Activated CD4-positive, alpha-beta memory T cell treated with anti-CD3 and anti-CD28 coated beads, Interleukin-2, amount 10 ng/mL, durations not matched to agents 7 days and 5 days (primary cell): Measurements from ENCODE around the gene BCL2L12. TPM values are rescaled to one million over a fixed set of nuclear protein-coding genes. Genes with fewer than 3 reads are reported as not detected.
"Not testable (repeated sequence)": the region's sequence is repeated elsewhere in the genome, so short reads cannot be mapped to it uniquely, and the experiment has no call there.

ENCODE experiments used
- CTCF ChIA-PET: fragments of 350-600 bp; sonication (Branson Sonifier 250); formaldehyde crosslinking; loops from one replicate; lab custom pipeline; 2021; ENCODE audit warnings: antibody characterized with exemption, inconsistent platforms; lab: Charles Lee
- POLR2A ChIA-PET: fragments of 350-600 bp; sonication (Branson Sonifier 250); formaldehyde crosslinking; loops from one replicate; lab custom pipeline; 2021; ENCODE audit warnings: antibody characterized with exemption; lab: Charles Lee
- DNase-seq: peaks from one replicate; pipeline ENCODE4 v3.0.0-alpha.2; 2020
- H3K27ac Mint-ChIP-seq: one replicate; pipeline ENCODE4 v1.8.0; 2021; ENCODE audit warnings: mild to moderate bottlenecking, mixed read lengths
- H3K27me3 Mint-ChIP-seq: one replicate; pipeline ENCODE4 v1.8.0; 2021; ENCODE audit warnings: mixed read lengths
- H3K36me3 Mint-ChIP-seq: one replicate; pipeline ENCODE4 v1.8.0; 2021; ENCODE audit warnings: low read depth, mixed read lengths
- H3K4me1 Mint-ChIP-seq: one replicate; pipeline ENCODE4 v1.8.0; 2021; ENCODE audit warnings: mixed read lengths
- H3K4me3 Mint-ChIP-seq: one replicate; pipeline ENCODE4 v1.8.0; 2021; ENCODE audit warnings: mild to moderate bottlenecking, mixed read lengths
- H3K9me3 Mint-ChIP-seq: one replicate; pipeline ENCODE4 v1.8.0; 2021; ENCODE audit warnings: mixed read lengths
- total RNA-seq, 2 experiments: library from RNA; stranded (reverse); gene quantifications; one replicate each; pipeline ENCODE4 v1.2.3, GENCODE V29; 2021

BCL2L12 gene
- total RNA-seq: 10 to 100 TPM; 71.2 to 74.3 TPM

- POLR2A ChIA-PET: interaction anchor here (0.6 to 7.5 kb wide), 14 partner anchors 8 to 274 kb away, joined by 3 to 91 read pairs (median 4); partner anchors contain the start of genes AKT1S1, NOSIP, PRMT1 and PRR12
- H3K36me3 Mint-ChIP-seq: peaks cover 38% of the 10 kb centered on the region
Observed at GRCh38 chr19:49665351-49666119, at the start of gene BCL2L12, which contains the start of gene IRF3. Gene BCL2L12, plus strand, starts transcription at chr19:49665933. Its CDS starts 760 bp downstream, at chr19:49666693. Gene IRF3, minus strand, starts transcription at chr19:49665857. Its CDS starts 1,019 bp downstream, at chr19:49664838.

DNA sequence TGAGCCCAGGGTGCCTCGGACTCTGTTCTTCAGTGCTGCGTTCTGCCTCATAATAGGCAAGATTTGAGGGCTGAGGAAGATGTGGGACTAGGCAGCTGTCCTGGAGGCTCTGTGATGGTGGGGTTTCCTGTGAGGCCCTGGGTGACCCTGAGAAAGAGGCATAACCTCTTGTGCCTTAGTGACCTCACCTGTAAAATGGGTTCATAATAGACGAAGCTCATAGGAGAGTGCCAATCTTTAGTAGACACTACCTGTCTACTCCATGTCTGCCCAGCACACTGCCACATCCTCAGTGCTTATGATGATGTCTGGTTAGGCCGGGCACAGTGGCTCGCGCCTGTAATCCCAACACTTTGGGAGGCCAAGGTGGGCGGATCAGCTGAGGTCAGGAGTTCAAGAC is 49.2 kb upstream of the BCL2L12 start:
- no peak overlapping the region for H3K27ac Mint-ChIP-seq
- CTCF ChIA-PET: interaction anchor here (0.6 kb wide), 1 partner anchor 14 kb away, joined by 3 read pairs; no protein-coding TSS in a partner anchor
- POLR2A ChIA-PET: interaction anchor here (0.7 kb wide), 1 partner anchor 22 kb away, joined by 3 read pairs; no protein-coding TSS in a partner anchor
- no peaks in the 10 kb centered on the region for H3K27me3 Mint-ChIP-seq
- H3K4me3 Mint-ChIP-seq: no peak overlapping the region
- H3K9me3 Mint-ChIP-seq: no peaks in the 10 kb centered on the region
- peaks cover 62% of the 10 kb centered on the region for H3K36me3 Mint-ChIP-seq
- DNase-seq: no peak
- peaks cover 17% of the 10 kb centered on the region for H3K4me1 Mint-ChIP-seq

More at GRCh38 chr19:49665351-49666119, at the start of gene BCL2L12, which contains the start of gene IRF3:
- DNase-seq: peak; percentile 99
- Mint-ChIP-seq H3K27me3 (no peaks in the 10 kb centered on the region), H3K4me3 (peak within 1 kb of the TSS; percentile 96), H3K4me1 (peaks cover 38% of the 10 kb centered on the region), H3K9me3 (no peaks in the 10 kb centered on the region), H3K27ac (peak within 1 kb of the TSS; percentile 93)
- CTCF ChIA-PET: interaction anchor here (0.7 to 2.7 kb wide), 3 partner anchors 11 to 96 kb away, joined by 3 to 26 read pairs (median 6); partner anchors contain the start of gene PRMT1

- ChIA-PET CTCF (no interaction called here), POLR2A (interaction anchor here (0.7 kb wide), 1 partner anchor 22 kb away, joined by 3 read pairs; no protein-coding TSS in a partner anchor)
- Mint-ChIP-seq H3K27me3 (no peaks in the 10 kb centered on the region), H3K9me3 (no peaks in the 10 kb centered on the region), H3K27ac (no peak overlapping the region), H3K4me1 (peaks cover 17% of the 10 kb centered on the region), H3K36me3 (peaks cover 67% of the 10 kb centered on the region), H3K4me3 (no peak overlapping the region)
- no peak for DNase-seq
Observed at GRCh38 chr19:49616945-49617344, 48.8 kb upstream of the BCL2L12 start.

GRCh38 chr19:49617860-49618259 is 47.9 kb upstream of the BCL2L12 start:
- H3K27me3 Mint-ChIP-seq, DNase-seq, H3K4me3 Mint-ChIP-seq, CTCF ChIA-PET, H3K9me3 Mint-ChIP-seq, H3K27ac Mint-ChIP-seq: not testable (repeated sequence)
- peaks cover 13% of the 10 kb centered on the region for H3K4me1 Mint-ChIP-seq
- POLR2A ChIA-PET: interaction anchor here (1.1 kb wide), 1 partner anchor 16 kb away, joined by 4 read pairs; no protein-coding TSS in a partner anchor
- peaks cover 67% of the 10 kb centered on the region for H3K36me3 Mint-ChIP-seq

GRCh38 chr19:49624967-49625910 is 40.5 kb upstream of the BCL2L12 start:
- Mint-ChIP-seq H3K4me3 (no peak overlapping the region), H3K9me3 (no peaks in the 10 kb centered on the region), H3K4me1 (no peaks in the 10 kb centered on the region), H3K27me3 (no peaks in the 10 kb centered on the region), H3K36me3 (peaks cover 48% of the 10 kb centered on the region), H3K27ac (no peak overlapping the region)
- ChIA-PET CTCF (no interaction called here), POLR2A (no interaction called here)
- no peak for DNase-seq

GRCh38 chr19:49626226-49626625 is 39.5 kb upstream of the BCL2L12 start:
- POLR2A ChIA-PET: no interaction called here
- H3K4me1 Mint-ChIP-seq: no peaks in the 10 kb centered on the region
- H3K27me3 Mint-ChIP-seq: no peaks in the 10 kb centered on the region
- no peak overlapping the region for H3K27ac Mint-ChIP-seq
- H3K36me3 Mint-ChIP-seq: peaks cover 45% of the 10 kb centered on the region
- H3K4me3 Mint-ChIP-seq: no peak overlapping the region
- CTCF ChIA-PET: no interaction called here
- no peaks in the 10 kb centered on the region for H3K9me3 Mint-ChIP-seq
- DNase-seq: no peak

GRCh38 chr19:49629659-49630058 is 36.1 kb upstream of the BCL2L12 start:
- no peak overlapping the region for H3K27ac Mint-ChIP-seq
- H3K4me1 Mint-ChIP-seq: no peaks in the 10 kb centered on the region
- DNase-seq: no peak
- POLR2A ChIA-PET: interaction anchor here (0.6 kb wide), 1 partner anchor 37 kb away, joined by 3 read pairs; no protein-coding TSS in a partner anchor
- H3K9me3 Mint-ChIP-seq: no peaks in the 10 kb centered on the region
- CTCF ChIA-PET: no interaction called here
- H3K4me3 Mint-ChIP-seq: no peak overlapping the region
- H3K36me3 Mint-ChIP-seq: peaks cover 21% of the 10 kb centered on the region
- H3K27me3 Mint-ChIP-seq: no peaks in the 10 kb centered on the region

DNA sequence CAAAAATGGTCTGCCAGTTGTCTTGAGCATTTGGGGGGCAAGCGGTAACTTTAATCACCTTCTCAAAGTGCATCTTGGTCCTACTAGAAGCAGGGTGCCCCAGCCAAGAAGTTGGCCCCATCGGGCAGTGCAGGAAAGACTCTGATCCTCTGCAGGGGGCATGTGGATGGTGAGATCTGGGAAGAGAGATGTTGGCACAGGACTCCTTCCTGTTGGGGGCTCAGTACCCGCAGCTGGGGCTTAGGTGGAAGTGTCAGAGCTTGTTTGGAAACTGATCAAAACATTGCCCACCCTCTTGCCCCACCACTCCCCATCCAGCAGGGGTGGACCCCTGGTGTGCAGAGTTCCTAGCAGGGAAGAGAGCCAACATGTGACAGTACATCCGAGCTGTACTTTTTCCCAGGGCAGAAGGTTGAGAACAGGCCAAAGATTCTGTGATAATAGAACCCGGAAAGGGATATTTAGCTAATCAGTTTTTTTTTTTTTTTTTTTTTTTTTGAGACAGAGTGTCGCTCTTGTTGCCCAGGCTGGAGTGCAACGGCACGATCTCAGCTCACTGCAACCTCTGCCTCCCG is 34.6 kb upstream of the BCL2L12 start:
- Mint-ChIP-seq H3K27ac (no peak overlapping the region), H3K27me3 (no peaks in the 10 kb centered on the region), H3K4me3 (no peak overlapping the region), H3K4me1 (peaks cover 3% of the 10 kb centered on the region), H3K9me3 (no peaks in the 10 kb centered on the region), H3K36me3 (peaks cover 16% of the 10 kb centered on the region)
- POLR2A ChIA-PET: interaction anchor here (0.8 kb wide), 1 partner anchor 10 kb away, joined by 3 read pairs; no protein-coding TSS in a partner anchor
- no peak for DNase-seq
- CTCF ChIA-PET: no interaction called here

- no peak for DNase-seq
- CTCF ChIA-PET: no interaction called here
- Mint-ChIP-seq H3K27me3 (no peaks in the 10 kb centered on the region), H3K4me3 (no peak overlapping the region), H3K4me1 (peaks cover 3% of the 10 kb centered on the region), H3K36me3 (peaks cover 16% of the 10 kb centered on the region), H3K9me3 (no peaks in the 10 kb centered on the region), H3K27ac (no peak overlapping the region)
- POLR2A ChIA-PET: interaction anchor here (0.8 kb wide), 1 partner anchor 9 kb away, joined by 3 read pairs; no protein-coding TSS in a partner anchor
Observed at GRCh38 chr19:49631610-49632192, 34.0 kb upstream of the BCL2L12 start.

- H3K27ac Mint-ChIP-seq: no peak overlapping the region
- ChIA-PET CTCF (interaction anchor here (0.8 kb wide), 1 partner anchor 45 kb away, joined by 3 read pairs; no protein-coding TSS in a partner anchor), POLR2A (no interaction called here)
Observed at GRCh38 chr19:49632576-49632975, 33.2 kb upstream of the BCL2L12 start.

GRCh38 chr19:49633273-49633672 is 32.5 kb upstream of the BCL2L12 start:
- H3K27ac Mint-ChIP-seq, H3K27me3 Mint-ChIP-seq, H3K9me3 Mint-ChIP-seq, H3K36me3 Mint-ChIP-seq, CTCF ChIA-PET, DNase-seq, H3K4me3 Mint-ChIP-seq: not testable (repeated sequence)
- peaks cover 10% of the 10 kb centered on the region for H3K4me1 Mint-ChIP-seq
- POLR2A ChIA-PET: interaction anchor here (1.0 kb wide), 1 partner anchor 15 kb away, joined by 4 read pairs; no protein-coding TSS in a partner anchor

More at GRCh38 chr19:49632576-49632975, 33.2 kb upstream of the BCL2L12 start:
- Mint-ChIP-seq H3K4me3 (no peak overlapping the region), H3K36me3 (peaks cover 13% of the 10 kb centered on the region), H3K9me3 (no peaks in the 10 kb centered on the region), H3K27me3 (no peaks in the 10 kb centered on the region), H3K4me1 (peaks cover 5% of the 10 kb centered on the region)
- no peak for DNase-seq
